CD8-positive, alpha-beta memory T cell (primary cell): ENCODE measurements around the gene RAD51B. TPM values are rescaled to one million over a fixed set of nuclear protein-coding genes. Genes with fewer than 3 reads are reported as not detected.

Source experiments
- CTCF ChIA-PET: fragments of 350-600 bp; sonication (Branson Sonifier 250); formaldehyde crosslinking; loops from one replicate; lab custom pipeline; 2021; ENCODE audit warnings: antibody characterized with exemption; lab: Charles Lee
- POLR2A ChIA-PET: fragments of 350-600 bp; sonication (Branson Sonifier 250); formaldehyde crosslinking; loops from one replicate; lab custom pipeline; 2021; ENCODE audit warnings: antibody characterized with exemption; lab: Charles Lee
- DNase-seq, 5 donors: peaks; one replicate each; pipeline versions ENCODE4 v3.0.0 to v3.0.0-alpha.2; 2020 to 2022; ENCODE audit warnings: mixed read lengths in 1 of 5
- H3K27ac ChIP-seq: one replicate; pipeline ENCODE4 v1.7.0; 2013; ENCODE audit warnings: low read depth, mild to moderate bottlenecking, low read length, moderate library complexity
- H3K27me3 ChIP-seq: 2 replicates; pipeline ENCODE4 v1.7.0; 2013; ENCODE audit warnings: low read length, mild to moderate bottlenecking; ENCODE audit not compliant: insufficient read depth, poor library complexity, severe bottlenecking
- H3K36me3 ChIP-seq: 2 replicates; pipeline ENCODE4 v1.7.0; 2013; ENCODE audit warnings: mild to moderate bottlenecking, low read length, moderate library complexity; ENCODE audit not compliant: insufficient read depth
- H3K4me1 ChIP-seq: 2 replicates; pipeline ENCODE4 v1.7.0; 2013; ENCODE audit warnings: mild to moderate bottlenecking, low read length, moderate library complexity; ENCODE audit not compliant: insufficient read depth
- H3K4me3 ChIP-seq: 2 replicates; pipeline ENCODE4 v1.7.0; 2013; ENCODE audit warnings: mild to moderate bottlenecking, low read length
- H3K9me3 ChIP-seq: 2 replicates; pipeline ENCODE4 v1.7.0; 2013; ENCODE audit warnings: mild to moderate bottlenecking, low read length
- H3K27ac Mint-ChIP-seq, 8 donors: one replicate each; pipeline ENCODE4 v1.8.0; 2020 to 2021; ENCODE audit warnings: mixed read lengths in 8 of 8, mild to moderate bottlenecking in 6 of 8, inconsistent platforms in 3 of 8, moderate library complexity in 3 of 8
- H3K27me3 Mint-ChIP-seq, 2 donors: one replicate each; pipeline ENCODE4 v1.8.0; 2020 to 2021; ENCODE audit warnings: mixed read lengths in 2 of 2, mild to moderate bottlenecking in 1 of 2, moderate library complexity in 1 of 2
- H3K36me3 Mint-ChIP-seq, 3 donors: one replicate each; pipeline ENCODE4 v1.8.0; 2020 to 2021; ENCODE audit warnings: mixed read lengths in 3 of 3, inconsistent platforms in 1 of 3, mild to moderate bottlenecking in 1 of 3
- H3K4me1 Mint-ChIP-seq, 3 donors: one replicate each; pipeline ENCODE4 v1.8.0; 2020 to 2021; ENCODE audit warnings: mixed read lengths in 3 of 3, inconsistent platforms in 1 of 3, mild to moderate bottlenecking in 1 of 3
- H3K4me3 Mint-ChIP-seq, 7 donors: one replicate each; pipeline ENCODE4 v1.8.0; 2020 to 2021; ENCODE audit warnings: mixed read lengths in 7 of 7, mild to moderate bottlenecking in 6 of 7, moderate library complexity in 4 of 7, inconsistent platforms in 2 of 7
- H3K9me3 Mint-ChIP-seq, 5 donors: one replicate each; pipeline ENCODE4 v1.8.0; 2020 to 2022; ENCODE audit warnings: mixed read lengths in 5 of 5, mild to moderate bottlenecking in 3 of 5, moderate library complexity in 2 of 5, inconsistent platforms in 1 of 5
- polyA plus RNA-seq: library from polyadenylated mRNA; unstranded; fragments of 300-500 nt; fragmentation: Illumina TruSeq; gene quantifications from one replicate; pipeline ENCODE4 v1.2.3, GENCODE V29; 2021
- total RNA-seq, 2 experiments: library from RNA; stranded (reverse); gene quantifications; one replicate each; pipeline ENCODE4 v1.2.3, GENCODE V29; 2021

The RAD51B gene
- total and polyA plus RNA-seq, 3 experiments from 2014 or later, result 15.7 to 22.9 (median 17.4) TPM

DNA sequence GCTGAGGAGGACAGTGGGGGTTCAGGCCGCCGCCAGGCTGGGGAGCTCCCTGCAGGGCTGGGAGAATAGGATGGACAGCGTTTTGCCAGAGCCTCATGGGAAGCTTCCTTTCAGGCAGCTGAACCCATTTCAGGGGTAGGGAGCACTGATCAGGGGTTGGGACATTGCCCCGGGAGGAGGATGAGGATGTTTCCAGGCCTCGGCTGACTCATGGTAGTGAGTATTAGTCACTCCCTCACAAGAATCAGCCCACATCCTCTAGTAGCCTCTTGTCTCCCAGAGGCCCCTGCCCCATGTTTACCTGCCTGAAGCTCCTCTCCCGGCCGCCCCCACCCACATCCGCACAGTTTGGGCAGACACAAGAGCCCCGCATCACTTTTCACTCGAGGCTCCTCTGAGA lies 883.5 kb downstream of the RAD51B start:
- no peaks in the 10 kb centered on the region for H3K4me1 ChIP-seq
- peaks cover 0 to 9% (median 5%) of the 10 kb centered on the region in 3 donors for H3K36me3 Mint-ChIP-seq
- no peak overlapping the region for H3K4me3 ChIP-seq
- peaks cover 0 to 6% (median 0%) of the 10 kb centered on the region in 3 donors for H3K4me1 Mint-ChIP-seq
- POLR2A ChIA-PET, result no interaction called here
- no peaks in the 10 kb centered on the region for H3K27me3 ChIP-seq
- H3K36me3 ChIP-seq, result no peaks in the 10 kb centered on the region
- no peak overlapping the region for H3K27ac ChIP-seq
- CTCF ChIA-PET, result interaction anchor here (1.2 kb wide), 1 partner anchor 14 kb away, joined by 3 read pairs; no protein-coding TSS in a partner anchor
- H3K9me3 Mint-ChIP-seq, result no peaks in the 10 kb centered on the region
- H3K4me3 Mint-ChIP-seq, result no peak overlapping the region
- H3K9me3 ChIP-seq, result no peaks in the 10 kb centered on the region
- peaks cover 0 to 4% of the 10 kb centered on the region in 2 donors for H3K27me3 Mint-ChIP-seq
- H3K27ac Mint-ChIP-seq, result peak overlapping the region in 1 of 8 donors; percentile 46
- no peak for DNase-seq

DNA sequence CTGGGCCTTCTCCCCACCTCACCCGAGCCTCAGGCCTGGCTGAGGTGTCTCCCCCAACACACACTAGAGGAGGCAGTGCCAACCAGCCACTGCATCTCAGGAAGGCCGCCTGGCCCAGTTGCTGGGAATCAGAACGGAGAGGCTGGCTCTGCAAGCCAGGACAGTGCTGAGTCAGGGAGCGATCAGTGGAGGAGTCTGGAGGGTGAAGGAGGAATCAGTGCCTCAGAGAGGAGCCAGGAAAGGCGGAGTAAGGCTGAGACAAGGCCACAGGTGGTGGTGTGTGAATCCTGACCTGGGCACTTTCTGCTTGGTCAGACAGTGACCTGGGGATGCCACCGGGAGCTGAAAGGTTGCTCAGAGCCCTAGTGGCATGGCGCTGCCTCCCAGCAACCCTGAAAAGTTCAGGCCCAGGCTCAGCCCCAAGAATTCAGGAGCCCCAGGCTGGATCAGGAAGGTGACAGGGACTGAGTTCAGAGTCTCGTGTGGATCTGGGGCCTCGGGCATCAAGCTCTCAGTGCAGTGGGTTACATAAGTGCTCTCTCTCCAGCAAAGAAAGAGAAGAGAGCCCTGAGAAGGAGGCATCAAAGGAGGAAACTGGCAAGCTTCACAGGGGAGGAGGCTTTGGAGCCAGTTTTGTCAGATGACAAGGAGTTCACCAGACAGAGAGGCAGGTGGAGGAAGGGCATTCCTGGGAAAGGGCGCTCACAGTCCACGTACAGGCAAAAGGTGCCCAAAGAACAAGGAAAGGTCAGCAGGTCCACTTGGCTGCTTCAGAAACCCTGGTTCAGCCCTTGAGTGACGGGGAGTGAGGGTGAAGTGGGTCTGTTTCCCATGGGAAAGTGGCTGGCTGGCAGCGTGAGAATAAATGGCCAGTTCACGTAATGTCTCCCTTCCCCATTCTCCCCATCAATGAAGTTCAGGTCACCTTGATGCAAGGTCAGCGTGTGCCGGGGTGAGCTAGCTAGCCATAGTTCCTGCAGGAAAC lies 885.4 kb downstream of the RAD51B start:
- H3K27ac Mint-ChIP-seq, result peak overlapping the region in 4 of 8 donors; percentile 60 to 85 (median 70)
- peaks cover 0 to 4% of the 10 kb centered on the region in 2 donors for H3K27me3 Mint-ChIP-seq
- peaks cover 0 to 7% (median 3%) of the 10 kb centered on the region in 3 donors for H3K36me3 Mint-ChIP-seq
- H3K9me3 Mint-ChIP-seq, result no peaks in the 10 kb centered on the region
- no peak overlapping the region for H3K27ac ChIP-seq
- no peaks in the 10 kb centered on the region for H3K9me3 ChIP-seq
- POLR2A ChIA-PET, result interaction anchor here (0.6 kb wide), 1 partner anchor 174 kb away, joined by 3 read pairs; no protein-coding TSS in a partner anchor
- H3K36me3 ChIP-seq, result no peaks in the 10 kb centered on the region
- H3K4me3 ChIP-seq, result no peak overlapping the region
- no peaks in the 10 kb centered on the region for H3K4me1 ChIP-seq
- H3K4me3 Mint-ChIP-seq, result no peak overlapping the region
- CTCF ChIA-PET, result no interaction called here
- H3K4me1 Mint-ChIP-seq, result peaks cover 0 to 6% (median 0%) of the 10 kb centered on the region in 3 donors
- DNase-seq, result peak in 1 of 5 donors; percentile 15
- no peaks in the 10 kb centered on the region for H3K27me3 ChIP-seq

DNA sequence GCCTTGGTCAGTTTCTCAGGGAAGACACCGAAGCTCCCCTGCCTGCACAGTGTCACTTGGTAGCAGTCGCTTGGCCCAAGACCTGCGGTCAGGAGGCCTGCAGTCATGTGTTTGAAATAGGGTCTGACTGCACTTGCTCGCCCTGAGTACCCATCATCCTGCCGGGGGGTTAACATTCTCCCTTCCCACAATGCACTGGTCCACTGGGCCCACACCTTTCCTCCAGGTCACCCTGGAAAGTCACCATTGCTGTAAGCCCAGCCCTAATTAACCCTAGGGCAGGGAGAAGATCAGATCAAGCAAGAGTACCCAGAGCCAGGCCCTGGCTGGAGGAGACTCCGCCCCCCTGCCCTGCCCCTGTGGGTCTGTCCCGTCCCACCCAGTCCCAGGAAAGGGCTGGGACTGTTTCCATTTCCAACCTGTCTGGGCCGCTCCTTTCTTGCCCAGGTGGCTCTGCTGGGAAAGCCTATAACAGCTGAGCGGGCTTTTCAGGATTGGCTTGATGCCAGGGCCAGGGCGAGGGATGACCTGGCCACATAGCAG lies 886.2 kb downstream of the RAD51B start:
- no peaks in the 10 kb centered on the region for H3K4me1 ChIP-seq
- peak in 1 of 5 donors; percentile 40 for DNase-seq
- Mint-ChIP-seq H3K4me3 (no peak overlapping the region), H3K9me3 (no peaks in the 10 kb centered on the region), H3K4me1 (peaks cover 0 to 6% (median 0%) of the 10 kb centered on the region in 3 donors), H3K36me3 (peaks cover 0 to 3% (median 2%) of the 10 kb centered on the region in 3 donors), H3K27me3 (peaks cover 0 to 4% of the 10 kb centered on the region in 2 donors), H3K27ac (peak overlapping the region in 1 of 8 donors; percentile 60)
- H3K9me3 ChIP-seq, result no peaks in the 10 kb centered on the region
- POLR2A ChIA-PET, result no interaction called here
- CTCF ChIA-PET, result no interaction called here
- no peak overlapping the region for H3K4me3 ChIP-seq
- no peaks in the 10 kb centered on the region for H3K27me3 ChIP-seq
- no peak overlapping the region for H3K27ac ChIP-seq
- no peaks in the 10 kb centered on the region for H3K36me3 ChIP-seq

DNA sequence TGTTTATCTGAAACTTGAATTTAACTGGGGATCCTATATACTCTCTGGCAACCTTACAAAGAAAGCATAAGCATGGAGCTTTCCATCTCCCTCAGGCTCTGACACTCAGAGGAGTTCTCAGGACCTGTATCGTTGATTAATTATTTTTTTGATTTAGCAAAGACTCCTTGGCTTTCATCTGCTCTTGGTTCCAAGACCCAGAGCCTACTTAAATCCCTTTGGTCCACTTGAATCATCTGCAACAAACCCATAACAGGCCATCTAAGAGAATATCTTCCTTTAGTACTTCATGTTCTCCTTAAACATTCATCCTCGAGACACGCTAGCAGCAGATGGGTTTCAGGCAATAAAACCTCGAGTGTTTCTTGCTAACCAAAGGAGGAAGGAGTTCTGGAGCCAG lies 887.9 kb downstream of the RAD51B start:
- H3K4me3 Mint-ChIP-seq, result no peak overlapping the region
- no peak for DNase-seq
- H3K27me3 Mint-ChIP-seq, result peaks cover 0 to 2% of the 10 kb centered on the region in 2 donors
- ChIA-PET CTCF (no interaction called here), POLR2A (no interaction called here)
- Histone ChIP-seq H3K4me3 (no peak overlapping the region), H3K4me1 (peaks cover 13% of the 10 kb centered on the region), H3K27ac (no peak overlapping the region), H3K36me3 (no peaks in the 10 kb centered on the region), H3K27me3 (no peaks in the 10 kb centered on the region), H3K9me3 (no peaks in the 10 kb centered on the region)
- H3K36me3 Mint-ChIP-seq, result no peaks in the 10 kb centered on the region
- peaks cover 16 to 22% (median 17%) of the 10 kb centered on the region in 3 donors for H3K4me1 Mint-ChIP-seq
- no peaks in the 10 kb centered on the region for H3K9me3 Mint-ChIP-seq
- H3K27ac Mint-ChIP-seq, result peak overlapping the region in 1 of 8 donors; percentile 29

DNA sequence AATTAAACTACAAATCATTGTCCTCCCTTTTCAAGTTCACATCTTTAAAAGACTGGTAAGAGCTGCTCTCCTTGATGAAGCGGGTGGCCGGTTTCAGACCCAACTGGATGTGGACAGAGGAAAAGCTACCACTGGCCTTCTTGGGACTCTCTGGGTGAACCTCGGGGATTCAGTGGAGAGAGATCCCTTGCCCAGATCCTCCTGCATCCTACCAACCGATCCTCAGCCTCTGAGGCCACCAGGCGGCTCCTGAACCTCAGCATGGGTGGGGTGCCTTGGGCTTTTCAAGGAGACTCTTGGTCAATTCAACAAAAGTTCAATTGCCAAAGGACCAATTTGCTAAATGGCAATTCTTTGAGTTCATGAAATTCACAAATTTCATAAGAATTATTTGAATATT lies 888.8 kb downstream of the RAD51B start:
- Histone ChIP-seq H3K27ac (no peak overlapping the region), H3K9me3 (no peaks in the 10 kb centered on the region), H3K4me1 (peaks cover 22% of the 10 kb centered on the region), H3K36me3 (no peaks in the 10 kb centered on the region), H3K4me3 (no peak overlapping the region), H3K27me3 (no peaks in the 10 kb centered on the region)
- DNase-seq, result peak in 1 of 5 donors; percentile 26
- no peaks in the 10 kb centered on the region for H3K9me3 Mint-ChIP-seq
- no peaks in the 10 kb centered on the region for H3K36me3 Mint-ChIP-seq
- POLR2A ChIA-PET, result no interaction called here
- CTCF ChIA-PET, result no interaction called here
- H3K27ac Mint-ChIP-seq, result no peak overlapping the region
- peaks cover 0 to 2% of the 10 kb centered on the region in 2 donors for H3K27me3 Mint-ChIP-seq
- no peak overlapping the region for H3K4me3 Mint-ChIP-seq
- H3K4me1 Mint-ChIP-seq, result peaks cover 25 to 31% (median 25%) of the 10 kb centered on the region in 3 donors

DNA sequence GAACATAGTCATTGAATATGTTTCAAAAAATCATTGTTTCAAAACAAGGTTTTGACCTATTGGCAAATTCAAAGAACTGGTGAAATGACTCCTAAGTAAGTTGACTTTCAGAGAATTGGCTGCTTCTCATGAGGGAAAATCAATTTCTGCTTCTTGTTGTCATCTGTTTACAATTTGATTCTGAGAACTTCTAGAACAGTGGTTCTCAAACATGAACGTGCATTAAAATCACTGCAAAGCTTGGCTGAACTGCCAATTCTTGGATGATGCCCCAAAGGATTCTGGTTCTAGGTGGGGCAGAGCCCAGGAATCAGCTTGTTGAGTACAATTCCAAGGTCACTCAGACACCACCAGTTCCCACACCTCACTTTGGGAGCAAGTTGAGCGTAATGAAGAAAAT lies 889.4 kb downstream of the RAD51B start:
- Histone ChIP-seq H3K4me1 (peaks cover 23% of the 10 kb centered on the region), H3K27me3 (no peaks in the 10 kb centered on the region), H3K4me3 (no peak overlapping the region), H3K9me3 (no peaks in the 10 kb centered on the region), H3K36me3 (no peaks in the 10 kb centered on the region), H3K27ac (no peak overlapping the region)
- H3K4me1 Mint-ChIP-seq, result peaks cover 27 to 32% (median 28%) of the 10 kb centered on the region in 3 donors
- H3K27ac Mint-ChIP-seq, result peak overlapping the region in 1 of 8 donors; percentile 88
- peaks cover 0 to 2% of the 10 kb centered on the region in 2 donors for H3K27me3 Mint-ChIP-seq
- no peaks in the 10 kb centered on the region for H3K36me3 Mint-ChIP-seq
- no peaks in the 10 kb centered on the region for H3K9me3 Mint-ChIP-seq
- no peak overlapping the region for H3K4me3 Mint-ChIP-seq
- CTCF ChIA-PET, result no interaction called here
- POLR2A ChIA-PET, result no interaction called here
- no peak for DNase-seq

DNA sequence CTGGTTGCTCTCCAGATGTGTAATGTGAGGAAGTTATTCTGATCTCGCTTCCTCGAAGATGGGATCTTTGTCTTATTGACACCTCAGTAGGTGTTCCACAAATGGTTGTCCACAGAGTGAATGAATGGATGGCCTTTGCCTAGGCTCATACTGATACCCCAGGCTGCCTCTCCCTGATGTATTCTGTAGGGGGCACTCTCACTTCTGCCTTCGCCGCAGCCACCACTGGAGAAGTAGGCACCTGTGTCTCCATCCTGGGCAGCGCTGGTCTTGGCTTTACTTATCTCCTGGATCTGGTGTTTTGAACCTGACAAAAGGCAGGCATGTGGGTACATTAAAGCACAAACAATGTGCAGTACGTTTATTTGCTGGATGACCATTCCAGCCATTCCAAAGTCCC lies 891.2 kb downstream of the RAD51B start:
- Histone ChIP-seq H3K27me3 (no peaks in the 10 kb centered on the region), H3K36me3 (no peaks in the 10 kb centered on the region), H3K9me3 (no peaks in the 10 kb centered on the region), H3K27ac (no peak overlapping the region), H3K4me3 (no peak overlapping the region), H3K4me1 (peaks cover 23% of the 10 kb centered on the region)
- POLR2A ChIA-PET, result interaction anchor here (0.5 to 1.3 kb wide), 2 partner anchors 25 to 666 kb away, joined by 3 read pairs; no protein-coding TSS in a partner anchor
- CTCF ChIA-PET, result no interaction called here
- peak in 1 of 5 donors; percentile 29 for DNase-seq
- no peaks in the 10 kb centered on the region for H3K36me3 Mint-ChIP-seq
- H3K27me3 Mint-ChIP-seq, result no peaks in the 10 kb centered on the region
- no peak overlapping the region for H3K4me3 Mint-ChIP-seq
- H3K4me1 Mint-ChIP-seq, result peaks cover 28 to 33% (median 32%) of the 10 kb centered on the region in 3 donors
- H3K27ac Mint-ChIP-seq, result peak overlapping the region in 4 of 8 donors; percentile 77 to 94 (median 84)
- H3K9me3 Mint-ChIP-seq, result no peaks in the 10 kb centered on the region
